Aorta (tissue), 5 donors: ENCODE results near the gene KLHL35. TPM values are rescaled to one million over a fixed set of nuclear protein-coding genes. Genes with fewer than 3 reads are reported as not detected.

Experiments used
- ATAC-seq: fragments of 200-7000 bp; cut with Tn5 transposase; one replicate; pipeline ENCODE4 v1.9.1; 2022; ENCODE audit warnings: moderate library complexity; ENCODE audit not compliant: low FRiP score
- DNase-seq, 2 donors: peaks; one replicate each; pipeline ENCODE4 v3.0.0-alpha.2; 2020
- H3K27ac ChIP-seq, 2 donors: one replicate each; pipeline ENCODE4 v1.5.1; 2013; ENCODE audit warnings: low read length in 2 of 2, mild to moderate bottlenecking in 2 of 2, moderate library complexity in 2 of 2, control low read depth in 1 of 2, inconsistent platforms in 1 of 2, low read depth in 1 of 2
- H3K27me3 ChIP-seq, 2 donors: one replicate each; pipeline ENCODE4 v1.6.1; 2013; ENCODE audit warnings: control low read depth in 1 of 2, low read length in 1 of 2, mild to moderate bottlenecking in 1 of 2, moderate library complexity in 1 of 2; ENCODE audit not compliant: insufficient read depth in 2 of 2, control insufficient read depth in 1 of 2
- H3K36me3 ChIP-seq, 2 donors: one replicate each; pipeline ENCODE4 v1.6.1; 2013; ENCODE audit warnings: control low read depth in 1 of 2, low read length in 1 of 2, mild to moderate bottlenecking in 1 of 2; ENCODE audit not compliant: insufficient read depth in 2 of 2, control insufficient read depth in 1 of 2
- H3K4me1 ChIP-seq, 2 donors: one replicate each; pipeline ENCODE4 v1.6.1; 2013; ENCODE audit warnings: low read length in 2 of 2, control low read depth in 1 of 2, mild to moderate bottlenecking in 1 of 2, moderate library complexity in 1 of 2; ENCODE audit not compliant: insufficient read depth in 2 of 2, control insufficient read depth in 1 of 2
- H3K4me3 ChIP-seq, 2 donors: one replicate each; pipeline ENCODE4 v1.5.1; 2013; ENCODE audit warnings: low read length in 2 of 2, control low read depth in 1 of 2, mild to moderate bottlenecking in 1 of 2
- H3K9me3 ChIP-seq: one replicate; pipeline ENCODE4 v1.6.1; 2013; ENCODE audit warnings: mild to moderate bottlenecking, low read length; ENCODE audit not compliant: control insufficient read depth
- WGBS, 2 donors: extraction: QIAGEN DNeasy Blood & Tissue Kit; methylation state at CpG; one replicate each; pipeline ENCODE4 v1.1.7; 2013; 5-methylcytosine and 5-hydroxymethylcytosine counted together
- intact Hi-C, 2 donors: fragments of 100-400 bp; cut with DNase I; formaldehyde crosslinking; loops; one replicate each; pipeline versions ENCODE4 v1.14.2 to v1.15.0; 2022
- polyA plus RNA-seq, 2 donors: library from polyadenylated mRNA; stranded (reverse); fragments of 200-250 nt; gene quantifications; one replicate each; pipeline ENCODE4 v1.2.3, GENCODE V29; 2013
- total RNA-seq, 2 donors: library from RNA; stranded (reverse); fragmentation: NEBNext Ultra II Directional; extraction: Animal tissue kit (Norgen Biotek cat#: 25700); gene quantifications; one replicate each; pipeline ENCODE4 v1.2.1, GENCODE V29; 2021
- donor health status: healthy with polysubstance abuse.
- donor health status: Bipolar disorder and iron deficiency.
- donor health status: DM: no; HTN: no; CAD: no.
- donor health status: DM: no; HTN: no; CAD: no.
- donor health status: DM: yes; HTN: yes; CAD: no.

Gene KLHL35
- total and polyA plus RNA-seq, 4 donors: 0.75 to 3.1 (median 1.8) TPM

GRCh38 chr11:75447415-75447814 lies 14.4 kb upstream of the KLHL35 start:
- no peak for ATAC-seq
- Histone ChIP-seq H3K4me1 (no peaks in the 10 kb centered on the region), H3K9me3 (no peaks in the 10 kb centered on the region), H3K36me3 (no peaks in the 10 kb centered on the region), H3K27me3 (no peaks in the 10 kb centered on the region), H3K4me3 (no peak overlapping the region), H3K27ac (no peak overlapping the region)
- intact Hi-C loops: loop anchor here in 1 of 2 donors (10.0 kb wide), 1 partner anchor 53 kb away; the partner anchor contains the start of gene RPS3
- 77 to 82% methylated on average over 5 of the region's 5 CpGs for WGBS, 2 donors
- DNase-seq: no peak

- intact Hi-C loops: loop anchor here (1.0 to 10.0 kb wide), 4 partner anchors 37 to 87 kb away; partner anchors contain the start of gene RPS3 (in 1 of the 2)
- WGBS, 2 donors: 5 to 10% methylated on average over 6 of the region's 6 CpGs
- Histone ChIP-seq H3K27me3 (no peaks in the 10 kb centered on the region), H3K9me3 (no peaks in the 10 kb centered on the region), H3K27ac (no peak overlapping the region), H3K4me1 (no peaks in the 10 kb centered on the region), H3K36me3 (no peaks in the 10 kb centered on the region), H3K4me3 (no peak overlapping the region)
- peak; percentile 80 for ATAC-seq
- DNase-seq: peak; percentile 75 to 92
These were observed 12.4 kb upstream of the KLHL35 start for GRCh38 chr11:75445315-75445953.

- no peak for DNase-seq
- intact Hi-C loops: loop anchor here in 1 of 2 donors (10.0 kb wide), 1 partner anchor 48 kb away; the partner anchor contains the start of gene RPS3
- no peaks in the 10 kb centered on the region for H3K36me3 ChIP-seq
These were observed 10.0 kb upstream of the KLHL35 start for GRCh38 chr11:75443043-75443442.

GRCh38 chr11:75442161-75442885 lies 9.3 kb upstream of the KLHL35 start:
- H3K27me3 ChIP-seq: no peaks in the 10 kb centered on the region
- no peak overlapping the region for H3K4me3 ChIP-seq
- H3K27ac ChIP-seq: no peak overlapping the region
- intact Hi-C loops: loop anchor here in 1 of 2 donors (10.0 kb wide), 1 partner anchor 48 kb away; the partner anchor contains the start of gene RPS3
- H3K36me3 ChIP-seq: no peaks in the 10 kb centered on the region
- ATAC-seq (no peak), DNase-seq (no peak)
- WGBS, 2 donors: 69 to 79% methylated on average over 15 of the region's 15 CpGs
- H3K4me1 ChIP-seq: no peaks in the 10 kb centered on the region
- no peaks in the 10 kb centered on the region for H3K9me3 ChIP-seq

More at GRCh38 chr11:75443043-75443442, 10.0 kb upstream of the KLHL35 start:
- Histone ChIP-seq H3K4me3 (no peak overlapping the region), H3K27ac (no peak overlapping the region), H3K27me3 (no peaks in the 10 kb centered on the region), H3K4me1 (no peaks in the 10 kb centered on the region), H3K9me3 (no peaks in the 10 kb centered on the region)
- 90 to 91% methylated on average over 11 to 12 of the region's 12 CpGs for WGBS, 2 donors
- ATAC-seq: no peak

DNA sequence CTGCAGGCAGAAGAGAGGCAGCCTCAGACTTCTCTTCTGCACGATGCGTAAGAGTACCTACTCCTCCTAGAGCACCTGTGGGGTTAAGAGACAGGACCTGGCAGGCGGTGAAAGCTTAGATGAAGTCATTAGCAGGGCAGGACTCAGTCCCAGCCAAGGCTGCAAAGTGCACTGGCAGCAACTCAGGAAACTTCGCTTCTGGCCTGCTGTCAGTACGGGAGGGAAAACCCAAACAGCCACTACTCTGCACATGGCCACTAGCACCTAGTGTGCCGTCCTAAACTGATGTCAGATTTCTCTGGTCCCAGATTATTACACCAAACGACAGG lies 8.8 kb upstream of the KLHL35 start:
- no peaks in the 10 kb centered on the region for H3K4me1 ChIP-seq
- no peak overlapping the region for H3K27ac ChIP-seq
- no peaks in the 10 kb centered on the region for H3K9me3 ChIP-seq
- no peaks in the 10 kb centered on the region for H3K27me3 ChIP-seq
- intact Hi-C loops: loop anchor here in 1 of 2 donors (10.0 kb wide), 1 partner anchor 47 kb away; the partner anchor contains the start of gene RPS3
- DNase-seq (no peak), ATAC-seq (no peak)
- H3K36me3 ChIP-seq: no peaks in the 10 kb centered on the region
- WGBS, 2 donors: 10 to 33% methylated on average over 7 of the region's 7 CpGs
- no peak overlapping the region for H3K4me3 ChIP-seq

GRCh38 chr11:75440960-75441803 lies 8.2 kb upstream of the KLHL35 start:
- Histone ChIP-seq H3K36me3 (no peaks in the 10 kb centered on the region), H3K4me1 (no peaks in the 10 kb centered on the region), H3K4me3 (no peak overlapping the region), H3K9me3 (no peaks in the 10 kb centered on the region), H3K27ac (no peak overlapping the region), H3K27me3 (no peaks in the 10 kb centered on the region)
- intact Hi-C loops: loop anchor here in 1 of 2 donors (10.0 kb wide), 1 partner anchor 46 kb away; the partner anchor contains the start of gene RPS3
- WGBS, 2 donors: 71 to 82% methylated on average over 25 to 27 of the region's 27 CpGs
- DNase-seq (peak in 1 of 2 donors; percentile 55), ATAC-seq (no peak)

DNA sequence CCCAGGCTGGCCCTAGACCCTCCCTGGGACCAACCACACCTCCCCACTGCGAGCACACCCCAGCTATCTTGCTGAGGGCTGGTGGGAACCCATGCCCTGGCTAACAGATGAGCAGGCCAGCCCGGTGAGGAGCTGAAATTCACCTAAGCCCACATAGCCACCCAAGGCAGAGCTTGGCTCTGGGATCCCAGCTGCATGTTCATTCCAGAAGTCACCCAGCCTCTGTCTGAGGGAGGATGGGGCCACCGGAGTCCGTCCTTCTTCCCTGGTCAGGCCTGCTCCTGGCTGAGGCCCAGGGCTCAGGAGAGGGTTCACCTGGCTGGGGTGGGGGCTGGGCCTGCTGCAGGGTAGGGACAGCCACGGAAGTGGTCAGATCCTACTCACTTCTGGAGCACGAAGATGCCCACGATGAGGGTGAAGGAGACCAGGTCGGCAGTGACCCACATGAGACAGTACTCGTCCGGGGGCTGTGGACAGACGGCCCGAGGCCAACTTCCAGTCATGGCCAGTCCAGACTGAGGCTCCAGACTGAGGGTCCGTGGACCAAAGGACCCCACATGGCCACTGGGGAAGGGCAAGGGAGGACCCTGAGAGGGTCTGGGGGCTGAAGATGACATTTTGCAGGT lies 6.6 kb upstream of the KLHL35 start:
- ATAC-seq (no peak), DNase-seq (no peak)
- no peaks in the 10 kb centered on the region for H3K9me3 ChIP-seq
- intact Hi-C loops: loop anchor here in 1 of 2 donors (10.0 kb wide), 1 partner anchor 45 kb away; the partner anchor contains the start of gene RPS3
- no peaks in the 10 kb centered on the region for H3K27me3 ChIP-seq
- no peak overlapping the region for H3K4me3 ChIP-seq
- H3K4me1 ChIP-seq: no peaks in the 10 kb centered on the region
- 88 to 93% methylated on average over 13 of the region's 13 CpGs for WGBS, 2 donors
- no peak overlapping the region for H3K27ac ChIP-seq
- no peaks in the 10 kb centered on the region for H3K36me3 ChIP-seq

GRCh38 chr11:75439026-75439425 lies 6.0 kb upstream of the KLHL35 start:
- Histone ChIP-seq H3K27me3 (no peaks in the 10 kb centered on the region), H3K27ac (no peak overlapping the region), H3K4me3 (no peak overlapping the region), H3K4me1 (no peaks in the 10 kb centered on the region), H3K36me3 (no peaks in the 10 kb centered on the region), H3K9me3 (no peaks in the 10 kb centered on the region)
- DNase-seq (no peak), ATAC-seq (no peak)
- intact Hi-C loops: no loop called here
- 86 to 88% methylated on average over 14 of the region's 14 CpGs for WGBS, 2 donors
